Hindlimb muscle (tissue), 1 donor: Measurements from ENCODE around the gene GFPT2. TPM values are rescaled to one million over a fixed set of nuclear protein-coding genes. Genes with fewer than 3 reads are reported as not detected.
"Not testable (repeated sequence)": the region's sequence is repeated elsewhere in the genome, so short reads cannot be mapped to it uniquely, and the experiment has no call there.

ENCODE experiments used
- DNase-seq: peaks from one replicate; pipeline ENCODE4 v3.0.0-alpha.2; 2013
- polyA plus RNA-seq: library from polyadenylated mRNA; unstranded; fragments of 120-200 nt; gene quantifications from one replicate; pipeline ENCODE4 v1.2.1, GENCODE V29; 2013; ENCODE audit not compliant: insufficient read length

Gene GFPT2
- polyA plus RNA-seq, 1 donor, result 10.8 TPM

- DNase-seq, result no peak
Measured at GRCh38 chr5:180304016-180304292, 49.2 kb downstream of the GFPT2 start.

GRCh38 chr5:180303226-180304015 is 49.7 kb downstream of the GFPT2 start:
- DNase-seq, result no peak

GRCh38 chr5:180302256-180302655 is 50.9 kb downstream of the GFPT2 start:
- no peak for DNase-seq

- no peak for DNase-seq
Measured at GRCh38 chr5:180301253-180301652, 51.9 kb downstream of the GFPT2 start.

DNA sequence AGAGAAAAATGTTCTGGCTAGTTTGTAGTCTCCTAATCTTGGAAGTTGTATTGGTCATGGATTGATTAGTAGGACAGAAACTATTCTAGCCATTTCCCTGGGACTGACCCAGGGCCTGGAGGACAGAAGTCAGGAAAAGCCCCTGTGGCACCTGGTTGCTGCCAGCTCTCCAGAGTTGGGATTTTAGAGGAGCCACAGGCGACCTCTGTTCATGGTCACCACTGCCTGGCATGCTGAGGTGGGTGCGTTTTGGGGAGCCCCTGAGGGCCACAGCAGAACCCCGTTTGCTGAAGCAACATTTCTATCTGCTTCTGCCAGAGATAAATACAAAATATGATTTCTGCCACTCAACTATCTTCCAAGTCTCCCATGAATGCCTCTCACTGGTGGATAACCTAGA is 53.6 kb downstream of the GFPT2 start:
- no peak for DNase-seq

GRCh38 chr5:180299014-180299413 is 54.1 kb downstream of the GFPT2 start:
- not testable (repeated sequence) for DNase-seq

DNA sequence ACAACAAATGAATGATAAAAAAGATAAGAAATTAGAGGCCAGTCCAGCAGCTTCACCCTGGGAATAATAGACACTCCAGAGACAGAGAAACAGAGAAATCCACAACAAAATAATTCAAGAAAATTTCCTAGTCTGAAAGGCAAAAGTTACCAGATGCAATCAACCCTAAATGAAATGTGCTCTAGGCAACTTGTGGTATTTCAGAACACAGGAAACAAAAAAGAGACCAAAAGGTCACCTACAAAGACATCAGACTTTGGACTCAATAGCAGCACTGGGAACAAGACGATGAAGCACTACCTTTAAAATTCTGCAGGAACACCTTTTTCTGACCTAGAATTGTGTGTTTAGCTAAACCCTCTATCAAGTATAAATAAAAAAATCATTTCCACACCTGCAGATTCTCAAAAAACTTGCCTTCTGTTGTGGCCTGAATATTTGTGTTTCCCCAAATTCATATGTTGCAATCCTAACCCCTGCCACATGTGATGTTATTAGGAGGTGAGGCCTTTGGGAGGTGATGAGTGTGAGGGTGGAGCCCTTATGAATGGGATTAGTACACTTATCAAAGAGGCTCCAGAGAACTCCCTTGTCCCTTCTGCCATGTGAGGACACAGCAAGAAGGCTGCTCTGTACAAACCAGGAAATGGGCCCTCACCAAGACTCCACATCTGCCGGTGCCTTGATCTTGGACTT is 55.4 kb downstream of the GFPT2 start:
- DNase-seq, result no peak

- DNase-seq, result no peak
Measured at GRCh38 chr5:180296771-180297170, 56.4 kb downstream of the GFPT2 start.

DNA sequence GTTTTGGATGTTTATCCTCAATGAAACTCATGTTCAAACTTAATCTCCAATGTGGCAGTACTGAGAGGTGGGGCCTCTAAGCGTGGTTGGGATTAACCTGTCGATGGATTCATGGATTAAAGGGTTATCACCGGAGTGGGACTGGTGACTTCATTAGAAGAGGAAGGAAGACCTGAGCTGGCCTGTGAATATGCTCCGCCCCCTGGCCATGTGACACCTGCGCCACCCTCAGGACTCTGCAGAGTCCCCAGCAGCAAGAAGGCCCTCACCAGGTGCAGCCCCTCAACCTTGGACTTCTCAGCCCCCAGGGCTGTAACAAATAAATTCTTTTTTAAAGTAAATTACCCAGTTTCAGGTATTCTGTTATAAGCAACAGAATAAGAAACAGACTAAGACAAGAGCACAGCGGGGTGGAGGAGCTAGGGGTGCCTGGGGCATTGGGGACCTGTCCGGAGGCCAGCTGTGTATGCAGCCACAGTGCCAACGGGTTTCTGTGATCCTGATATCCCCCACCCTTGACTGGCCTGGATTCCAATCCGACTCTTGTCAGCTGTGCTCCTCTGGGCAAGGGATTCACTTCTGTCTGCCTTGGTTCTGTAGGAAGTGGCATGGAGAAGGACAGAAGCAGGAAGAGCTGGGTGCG is 58.1 kb downstream of the GFPT2 start:
- DNase-seq, result no peak

GRCh38 chr5:180294411-180294810 is 58.7 kb downstream of the GFPT2 start:
- no peak for DNase-seq

GRCh38 chr5:180291943-180292831 is 60.9 kb downstream of the GFPT2 start, which contains the start of gene MAPK9:
MAPK9 (minus strand) TSS chr5:180292083; CDS start chr5:180280561, 11,522 bp downstream.
- DNase-seq, result peak; percentile 91

- DNase-seq, result no peak
Measured at GRCh38 chr5:180291234-180291940, 61.7 kb downstream of the GFPT2 start.

GRCh38 chr5:180290568-180291233 is 62.4 kb downstream of the GFPT2 start:
- no peak for DNase-seq

DNA sequence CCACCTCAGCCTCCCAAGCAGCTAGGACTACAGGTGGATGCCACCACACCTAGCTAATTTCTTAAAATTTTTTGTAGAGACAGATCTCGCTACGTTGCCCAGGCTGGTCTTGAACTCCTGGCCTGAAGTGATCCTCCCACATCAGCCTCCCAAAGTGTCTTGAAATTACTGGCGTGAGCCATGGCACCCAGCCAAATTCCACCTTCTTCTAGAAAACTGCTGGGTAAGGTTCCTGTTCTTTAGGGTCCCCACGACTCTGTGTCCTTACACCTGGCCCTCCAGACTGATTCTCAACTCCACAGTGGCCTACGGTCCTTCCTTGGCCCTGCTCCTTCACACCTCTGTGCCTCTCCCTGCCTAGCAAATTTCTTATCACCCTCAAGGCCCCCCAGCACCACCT is 63.2 kb downstream of the GFPT2 start:
- DNase-seq, result no peak

DNA sequence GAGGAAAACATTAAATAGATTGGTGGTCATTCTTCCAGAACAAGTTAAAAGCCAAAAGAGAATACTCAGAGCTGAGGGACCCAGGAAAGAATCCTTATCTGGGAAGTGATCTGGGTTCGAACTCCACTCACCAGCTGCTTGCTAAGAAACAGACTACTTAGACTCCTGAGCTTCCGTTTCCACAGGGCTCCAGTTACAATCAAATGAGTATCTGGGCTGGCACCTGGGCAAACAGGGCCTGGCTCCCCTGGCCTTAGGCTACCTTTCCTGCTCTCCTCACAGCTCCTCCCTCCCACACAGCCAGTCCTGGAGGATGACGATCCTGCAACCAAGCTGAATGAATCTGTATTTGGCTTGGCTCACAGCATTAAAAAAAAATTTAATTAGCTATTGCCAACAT is 63.7 kb downstream of the GFPT2 start:
- no peak for DNase-seq

DNA sequence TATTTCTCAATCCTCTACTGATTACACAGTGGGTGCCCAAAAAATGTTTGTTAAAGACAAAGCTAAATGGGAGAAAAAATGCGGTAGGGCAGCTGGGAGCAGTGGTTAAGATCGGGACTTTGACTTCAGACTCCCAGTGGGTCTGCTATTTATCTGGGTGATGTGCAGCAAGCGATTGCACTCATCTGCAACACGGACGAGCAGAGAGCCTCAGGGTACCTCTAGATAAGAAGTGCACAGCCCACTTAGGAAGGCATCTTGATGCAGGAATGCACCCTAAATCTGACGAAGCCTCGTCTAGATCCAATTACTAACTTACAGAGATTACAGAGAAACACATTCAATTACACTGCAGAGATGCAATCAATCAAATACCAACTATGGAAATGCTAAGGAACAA is 65.3 kb downstream of the GFPT2 start:
- no peak for DNase-seq

- no peak for DNase-seq
Measured at GRCh38 chr5:180287404-180287803, 65.7 kb downstream of the GFPT2 start.

GRCh38 chr5:180284149-180284548 is 69.0 kb downstream of the GFPT2 start:
- DNase-seq, result no peak

DNA sequence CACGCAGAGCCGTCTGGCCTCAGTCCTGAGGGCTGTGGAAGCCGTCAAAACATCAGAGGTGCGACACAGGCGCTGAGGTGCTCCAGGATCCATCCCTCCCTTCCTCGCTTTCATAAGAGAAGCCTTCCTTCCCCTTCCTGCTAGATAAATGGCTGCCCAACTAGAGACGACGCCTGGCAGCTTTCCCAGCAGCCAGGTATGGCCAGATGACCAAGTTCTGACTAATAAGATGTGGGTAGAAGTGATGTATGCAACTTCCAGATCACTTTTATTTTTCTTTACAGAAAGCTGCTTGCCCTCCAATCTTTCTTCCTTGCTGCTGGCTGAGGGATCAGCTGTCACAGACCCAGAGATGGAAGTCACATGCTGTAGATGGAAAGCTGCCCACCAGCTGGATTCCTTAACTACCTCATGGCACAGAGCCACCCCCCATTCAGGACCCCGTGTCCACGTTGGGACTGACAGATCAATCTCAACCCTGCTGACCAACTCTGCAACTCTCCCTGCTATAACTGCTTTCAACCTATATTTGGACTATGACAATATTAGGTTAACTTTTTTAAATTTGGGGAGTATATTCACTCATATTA is 70.0 kb downstream of the GFPT2 start:
- DNase-seq, result no peak

DNA sequence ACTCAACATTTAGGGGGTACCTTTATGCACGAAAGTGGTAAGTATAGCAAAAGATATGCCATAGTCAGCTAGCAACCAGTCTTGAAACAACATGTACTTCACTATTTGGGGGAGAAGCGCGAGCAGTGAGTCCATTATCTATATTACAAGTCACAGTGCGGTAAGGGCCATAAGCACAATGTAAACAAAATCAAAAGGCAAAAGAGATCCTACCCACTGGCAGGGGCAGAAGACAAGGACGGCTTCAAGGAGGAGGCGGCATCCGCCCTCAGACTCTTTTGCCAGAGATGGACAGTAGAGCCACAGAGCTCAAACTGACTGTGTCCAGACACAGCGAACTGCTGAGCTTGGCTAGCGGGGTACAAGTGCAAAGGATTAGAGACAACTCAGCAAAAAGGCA is 70.9 kb downstream of the GFPT2 start:
- no peak for DNase-seq

GRCh38 chr5:180281706-180282105 is 71.4 kb downstream of the GFPT2 start:
- DNase-seq, result no peak
